ENCODE results near the gene CREB1.

CREB1 gene

DNA sequence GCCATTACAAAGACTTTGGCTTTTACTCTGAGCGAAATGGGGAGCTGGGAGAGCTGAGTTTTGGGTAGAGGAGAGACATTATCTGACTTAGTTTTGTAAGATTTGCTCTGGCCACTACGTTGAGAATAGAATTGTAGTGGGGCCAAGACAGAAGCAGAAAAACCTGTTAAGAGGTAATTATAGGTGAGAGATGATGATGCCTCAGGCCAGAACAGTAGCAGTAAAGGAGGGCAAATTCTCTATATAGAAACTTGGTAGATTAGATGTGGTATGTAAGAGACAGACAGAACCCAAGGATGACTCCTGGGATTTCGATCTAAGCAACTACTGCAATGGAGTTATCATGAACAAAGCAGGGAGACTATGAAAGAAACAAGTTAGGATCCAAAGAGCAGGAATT lies 17.4 kb upstream of the CREB1 start:
- DNase-seq (ENCODE audit: low spot score) (no peak), ATAC-seq (ENCODE audit: low read depth) (no peak)
- Histone ChIP-seq H3K27ac (ENCODE audit: poor library complexity, severe bottlenecking) (peak overlapping the region; percentile 96), H3K4me3 (ENCODE audit: severe bottlenecking) (no peak overlapping the region), H3K4me1 (ENCODE audit: insufficient read depth, poor library complexity, severe bottlenecking) (peaks cover 29% of the 10 kb centered on the region), H3K36me3 (ENCODE audit: low read depth) (no peaks in the 10 kb centered on the region), H3K27me3 (ENCODE audit: insufficient read depth, poor library complexity, severe bottlenecking) (no peaks in the 10 kb centered on the region), H3K9me3 (ENCODE audit: severe bottlenecking) (no peaks in the 10 kb centered on the region)
- TF ChIP-seq, protein P1, sequence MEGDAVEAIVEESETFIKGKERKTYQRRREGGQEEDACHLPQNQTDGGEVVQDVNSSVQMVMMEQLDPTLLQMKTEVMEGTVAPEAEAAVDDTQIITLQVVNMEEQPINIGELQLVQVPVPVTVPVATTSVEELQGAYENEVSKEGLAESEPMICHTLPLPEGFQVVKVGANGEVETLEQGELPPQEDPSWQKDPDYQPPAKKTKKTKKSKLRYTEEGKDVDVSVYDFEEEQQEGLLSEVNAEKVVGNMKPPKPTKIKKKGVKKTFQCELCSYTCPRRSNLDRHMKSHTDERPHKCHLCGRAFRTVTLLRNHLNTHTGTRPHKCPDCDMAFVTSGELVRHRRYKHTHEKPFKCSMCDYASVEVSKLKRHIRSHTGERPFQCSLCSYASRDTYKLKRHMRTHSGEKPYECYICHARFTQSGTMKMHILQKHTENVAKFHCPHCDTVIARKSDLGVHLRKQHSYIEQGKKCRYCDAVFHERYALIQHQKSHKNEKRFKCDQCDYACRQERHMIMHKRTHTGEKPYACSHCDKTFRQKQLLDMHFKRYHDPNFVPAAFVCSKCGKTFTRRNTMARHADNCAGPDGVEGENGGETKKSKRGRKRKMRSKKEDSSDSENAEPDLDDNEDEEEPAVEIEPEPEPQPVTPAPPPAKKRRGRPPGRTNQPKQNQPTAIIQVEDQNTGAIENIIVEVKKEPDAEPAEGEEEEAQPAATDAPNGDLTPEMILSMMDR (IDR thresholded peaks at IDR 0.05; ENCODE audit: poor library complexity, severe bottlenecking), result no peak

DNA sequence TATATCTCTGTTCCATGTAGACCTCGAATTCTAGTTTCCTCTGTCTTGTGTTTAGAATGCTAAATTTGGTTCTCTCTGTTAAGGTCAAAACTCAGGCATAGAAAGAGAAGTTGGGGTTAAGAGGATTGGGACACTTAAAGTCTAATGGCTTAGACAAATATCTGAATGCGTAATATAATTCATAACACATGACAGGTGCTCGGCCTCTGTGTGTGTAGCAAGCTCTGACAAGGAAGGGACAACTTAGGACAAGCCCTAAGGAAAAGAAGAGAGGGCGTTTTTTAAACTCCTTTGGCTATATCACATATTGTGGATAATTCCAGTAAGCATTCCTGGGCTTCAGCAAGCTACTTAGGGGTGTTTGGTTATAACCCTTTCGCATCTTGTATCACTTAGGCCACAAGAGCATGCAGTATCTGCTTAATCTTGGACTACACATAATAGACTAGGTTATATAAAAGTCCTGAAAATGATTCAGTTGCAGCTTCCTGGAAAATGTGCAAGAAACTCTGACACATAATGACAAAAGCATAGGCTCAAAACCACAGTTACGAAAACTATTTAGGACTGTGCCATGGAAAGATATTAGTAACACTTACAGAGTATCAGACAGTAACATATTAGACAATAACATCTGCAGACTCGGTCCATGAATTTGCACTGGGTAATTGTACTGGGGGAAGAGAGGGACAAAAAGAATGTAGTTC lies 16.1 kb upstream of the CREB1 start:
- TF ChIP-seq, protein P1 (IDR thresholded peaks at IDR 0.05; ENCODE audit: poor library complexity, severe bottlenecking), result no peak
- Histone ChIP-seq H3K27ac (ENCODE audit: poor library complexity, severe bottlenecking) (peak overlapping the region; percentile 96), H3K4me3 (ENCODE audit: severe bottlenecking) (no peak overlapping the region), H3K27me3 (ENCODE audit: insufficient read depth, poor library complexity, severe bottlenecking) (no peaks in the 10 kb centered on the region), H3K9me3 (ENCODE audit: severe bottlenecking) (no peaks in the 10 kb centered on the region), H3K36me3 (ENCODE audit: low read depth) (no peaks in the 10 kb centered on the region), H3K4me1 (ENCODE audit: insufficient read depth, poor library complexity, severe bottlenecking) (peaks cover 29% of the 10 kb centered on the region)
- DNase-seq (ENCODE audit: low spot score) (no peak), ATAC-seq (ENCODE audit: low read depth) (peak; percentile 94)

DNA sequence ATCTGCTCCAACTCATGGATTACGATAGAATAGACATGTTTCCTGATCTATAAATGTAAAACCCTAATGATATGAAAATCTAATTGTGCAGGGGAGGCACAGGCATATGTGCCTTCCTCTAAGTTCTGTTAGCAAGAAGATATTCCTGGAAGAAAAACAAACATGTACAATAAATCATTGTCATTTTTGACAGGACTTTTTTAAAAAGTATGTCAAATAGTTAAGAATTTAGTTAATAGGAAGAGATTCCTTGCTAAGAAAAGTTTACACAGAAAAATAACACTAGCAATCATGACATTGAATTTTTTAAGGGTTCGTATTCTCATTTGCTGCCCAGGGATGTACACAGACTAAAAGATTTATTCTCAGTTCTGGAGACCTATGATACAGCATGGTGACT lies 15.3 kb upstream of the CREB1 start:
- H3K4me3 ChIP-seq (ENCODE audit: severe bottlenecking), result no peak overlapping the region
- TF ChIP-seq, protein P1 (IDR thresholded peaks at IDR 0.05; ENCODE audit: poor library complexity, severe bottlenecking), result no peak

DNA sequence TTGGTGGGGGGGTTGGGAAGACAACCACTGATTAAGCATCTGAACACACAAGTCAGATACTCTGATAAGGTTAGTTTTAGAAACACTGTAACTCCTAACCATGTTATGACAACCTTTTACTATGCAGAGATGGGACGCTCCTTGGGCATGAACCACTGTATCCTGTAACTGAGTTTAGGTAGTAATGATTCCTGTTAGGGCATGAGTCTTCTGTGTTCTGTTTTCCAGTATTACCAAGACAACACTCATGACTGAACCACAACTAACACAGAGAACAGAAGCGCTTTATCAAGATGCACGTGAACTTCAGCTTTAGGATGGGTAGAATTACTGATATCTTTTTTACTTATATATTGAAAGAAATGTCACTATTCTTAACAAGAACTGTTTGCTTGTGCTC lies 14.1 kb upstream of the CREB1 start:
- Histone ChIP-seq H3K27me3 (ENCODE audit: insufficient read depth, poor library complexity, severe bottlenecking) (no peaks in the 10 kb centered on the region), H3K27ac (ENCODE audit: poor library complexity, severe bottlenecking) (peak overlapping the region; percentile 96), H3K4me3 (ENCODE audit: severe bottlenecking) (no peak overlapping the region), H3K4me1 (ENCODE audit: insufficient read depth, poor library complexity, severe bottlenecking) (peaks cover 29% of the 10 kb centered on the region), H3K9me3 (ENCODE audit: severe bottlenecking) (no peaks in the 10 kb centered on the region), H3K36me3 (ENCODE audit: low read depth) (no peaks in the 10 kb centered on the region)
- TF ChIP-seq, protein P1 (IDR thresholded peaks at IDR 0.05; ENCODE audit: poor library complexity, severe bottlenecking), result no peak
- DNase-seq (ENCODE audit: low spot score) (no peak), ATAC-seq (ENCODE audit: low read depth) (no peak)

More for the DNA sequence above, 15.3 kb upstream of the CREB1 start:
- ATAC-seq (ENCODE audit: low read depth), result no peak
- Histone ChIP-seq H3K9me3 (ENCODE audit: severe bottlenecking) (no peaks in the 10 kb centered on the region), H3K27me3 (ENCODE audit: insufficient read depth, poor library complexity, severe bottlenecking) (no peaks in the 10 kb centered on the region), H3K36me3 (ENCODE audit: low read depth) (no peaks in the 10 kb centered on the region), H3K4me1 (ENCODE audit: insufficient read depth, poor library complexity, severe bottlenecking) (peaks cover 29% of the 10 kb centered on the region), H3K27ac (ENCODE audit: poor library complexity, severe bottlenecking) (peak overlapping the region; percentile 96)
- no peak for DNase-seq (ENCODE audit: low spot score)

DNA sequence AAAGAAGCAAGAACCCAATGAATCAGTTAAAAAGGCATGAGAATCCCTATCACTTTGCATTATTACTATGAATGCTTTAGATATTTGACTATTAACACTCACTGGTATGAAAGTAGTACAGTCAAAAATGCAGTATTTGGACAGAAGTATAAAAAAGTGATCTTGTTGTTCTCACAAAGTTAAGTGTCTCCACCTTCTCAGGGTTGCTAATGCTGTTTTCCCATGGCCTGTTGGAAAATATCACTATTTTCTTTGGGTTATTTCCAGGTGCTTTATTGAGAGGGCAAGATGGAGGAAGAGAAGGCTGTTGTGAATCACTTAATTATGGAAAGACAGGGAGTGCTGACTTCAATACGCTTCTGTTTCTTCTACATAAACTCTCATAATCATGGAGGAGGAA lies 13.6 kb upstream of the CREB1 start:
- ATAC-seq (ENCODE audit: low read depth) (no peak), DNase-seq (ENCODE audit: low spot score) (no peak)
- TF ChIP-seq, protein P1 (IDR thresholded peaks at IDR 0.05; ENCODE audit: poor library complexity, severe bottlenecking), result no peak
- Histone ChIP-seq H3K36me3 (ENCODE audit: low read depth) (no peaks in the 10 kb centered on the region), H3K9me3 (ENCODE audit: severe bottlenecking) (no peaks in the 10 kb centered on the region), H3K27me3 (ENCODE audit: insufficient read depth, poor library complexity, severe bottlenecking) (no peaks in the 10 kb centered on the region), H3K27ac (ENCODE audit: poor library complexity, severe bottlenecking) (no peak overlapping the region), H3K4me3 (ENCODE audit: severe bottlenecking) (no peak overlapping the region), H3K4me1 (ENCODE audit: insufficient read depth, poor library complexity, severe bottlenecking) (peaks cover 29% of the 10 kb centered on the region)

All from RWPE2 (cell line).